Measurements from ENCODE around the gene STK38. TPM values are rescaled to one million over a fixed set of nuclear protein-coding genes. Genes with fewer than 3 reads are reported as not detected.
A peak's percentile ranks its signal among the peaks of the same experiment; 100 is the strongest.

Gene STK38
- polyA plus RNA-seq, 2 of the 4 experiments (the other 2 are of a cell fraction): 30.0 to 30.9 TPM

GRCh38 chr6:36563928-36564284, 16.6 kb upstream of the STK38 start:
- Histone ChIP-seq H3K27ac (0 out of 6 replicates have a peak overlapping the region, but pooled peaks of 1 of the 2 experiments have one; percentile 2), H3K4me1 (peaks cover 22% of the 10 kb centered on the region), H3K4me2 (no peak overlapping the region), H3K9me3 (no peaks in the 10 kb centered on the region), H3K4me3 (no peak overlapping the region)
- no peak for ATAC-seq
- TF ChIP-seq BCL3 (IDR thresholded peaks at IDR 0.05): no peak
- no peak for TF ChIP-seq TFCP2L1 (CRISPR knock-in tag; IDR thresholded peaks at IDR 0.05)
- TF ChIP-seq USF2 (IDR thresholded peaks at IDR 0.05): no peak
- CTCF ChIA-PET: no interaction called here
- DNase-seq (ENCODE audit: low read depth in 1 of 2, low spot score in 1 of 2): no peak
- no peak for FAIRE-seq
- 88% methylated on average over 4 of the region's 4 CpGs for WGBS (ENCODE audit: missing lambda C conversion rate)
- POLR2A ChIA-PET: no interaction called here

GRCh38 chr6:36563237-36563927, 16.1 kb upstream of the STK38 start:
- FAIRE-seq: no peak
- CTCF ChIA-PET: no interaction called here

GRCh38 chr6:36560822-36561221, 13.5 kb upstream of the STK38 start:
- H3K27ac ChIP-seq: no peak overlapping the region
- H3K4me3 ChIP-seq: no peak overlapping the region
- no peak for FAIRE-seq
- TF ChIP-seq ZC3H11A (IDR thresholded peaks at IDR 0.05) (no peak), RCOR1 (IDR thresholded peaks at IDR 0.05; ENCODE audit: low read depth, low read length) (no peak), MAX (IDR thresholded peaks at IDR 0.05) (no peak), HOXB13 (CRISPR knock-in tag; IDR thresholded peaks at IDR 0.05; ENCODE audit: low read depth) (no peak)
- no peak for ATAC-seq
- H3K9me3 ChIP-seq: no peaks in the 10 kb centered on the region
- 91% methylated on average over 4 of the region's 4 CpGs for WGBS (ENCODE audit: missing lambda C conversion rate)
- ChIA-PET POLR2A (no interaction called here), CTCF (interaction anchor here (0.6 to 1.3 kb wide), 3 partner anchors 15 to 19 kb away, joined by 3 read pairs; no protein-coding TSS in a partner anchor)
- H3K4me1 ChIP-seq: peaks cover 33% of the 10 kb centered on the region
- no peak overlapping the region for H3K4me2 ChIP-seq
- no peak for DNase-seq (ENCODE audit: low read depth in 1 of 2, low spot score in 1 of 2)

More at GRCh38 chr6:36563237-36563927, 16.1 kb upstream of the STK38 start:
- Histone ChIP-seq H3K27ac (peak overlapping the region in 1 of 2 experiments; percentile 2; a peak in 1 of 6 replicates), H3K9me3 (no peaks in the 10 kb centered on the region), H3K4me2 (peak overlapping the region; percentile 26; the same call in 1 of the 3 replicates), H3K4me1 (peaks cover 22% of the 10 kb centered on the region), H3K4me3 (no peak overlapping the region)
- 31% methylated on average over 3 of the region's 3 CpGs for WGBS (ENCODE audit: missing lambda C conversion rate)
- no peak for TF ChIP-seq FOSL2 (IDR thresholded peaks at IDR 0.05)
- TF ChIP-seq FOSL2 (CRISPR knock-in tag; IDR thresholded peaks at IDR 0.05): 0 out of 2 replicates have a peak, but pooled peaks have one; percentile 7
- no peak for TF ChIP-seq GATA3 (IDR thresholded peaks at IDR 0.05; ENCODE audit: borderline replicate concordance)
- POLR2A ChIA-PET: no interaction called here
- DNase-seq (ENCODE audit: low read depth in 1 of 2, low spot score in 1 of 2): no peak
- no peak for ATAC-seq

- H3K4me3 ChIP-seq: no peak overlapping the region
- 83% methylated on average over 7 of the region's 7 CpGs for WGBS (ENCODE audit: missing lambda C conversion rate)
- no peak for ATAC-seq
- H3K4me2 ChIP-seq: no peak overlapping the region
- ChIA-PET POLR2A (no interaction called here), CTCF (no interaction called here)
- no peak for DNase-seq (ENCODE audit: low read depth in 1 of 2, low spot score in 1 of 2)
- peaks cover 33% of the 10 kb centered on the region for H3K4me1 ChIP-seq
- H3K27ac ChIP-seq: no peak overlapping the region
- no peak for FAIRE-seq
- no peaks in the 10 kb centered on the region for H3K9me3 ChIP-seq
- TF ChIP-seq GATA3 (IDR thresholded peaks at IDR 0.05; ENCODE audit: borderline replicate concordance): no peak
- TF ChIP-seq ELK1 (IDR thresholded peaks at IDR 0.05; ENCODE audit: low read depth, low read length): no peak
- TF ChIP-seq POLR2AphosphoS2 (conservative IDR thresholded peaks at IDR 0.05; ENCODE audit: low read length): no peak
- TF ChIP-seq ZNF302 (CRISPR knock-in tag; IDR thresholded peaks at IDR 0.05): no peak
- no peak for TF ChIP-seq POLR2A (IDR thresholded peaks at IDR 0.05; ENCODE audit: low read length)
- TF ChIP-seq RAD21 (conservative IDR thresholded peaks at IDR 0.05 in 1 of 2, IDR thresholded peaks at IDR 0.05 in 1 of 2): no peak
- no peak for TF ChIP-seq NR3C1 (IDR thresholded peaks at IDR 0.05)
- TF ChIP-seq FOXS1 (CRISPR knock-in tag; IDR thresholded peaks at IDR 0.05): no peak
- TF ChIP-seq HES2 (IDR thresholded peaks at IDR 0.05): no peak
- TF ChIP-seq KDM1A (IDR thresholded peaks at IDR 0.05; ENCODE audit: low read depth): no peak
These were observed 11.9 kb upstream of the STK38 start for GRCh38 chr6:36559011-36559793.

All from A549 (cell line).